Skin epidermis (tissue), 12 donors: ENCODE measurements around the gene NUDT3.
"Not testable (repeated sequence)": the region's sequence is repeated elsewhere in the genome, so short reads cannot be mapped to it uniquely, and the experiment has no call there.

Experiments used
- H3K27ac ChIP-seq, 21 experiments: fragments of 200-600 bp; sonication (generic) in 11 of 21; one replicate each; pipeline ENCODE4 v1.5.0; 2020; ENCODE audit warnings: mild to moderate bottlenecking in 3 of 21, inconsistent platforms in 2 of 21, moderate library complexity in 2 of 21
- H3K4me3 ChIP-seq, 7 experiments: fragments of 200-600 bp; sonication (generic) in 2 of 7; one replicate each; pipeline ENCODE4 v1.5.0; 2020; ENCODE audit warnings: inconsistent platforms in 2 of 7, mild to moderate bottlenecking in 2 of 7, moderate library complexity in 1 of 7

The NUDT3 gene

DNA sequence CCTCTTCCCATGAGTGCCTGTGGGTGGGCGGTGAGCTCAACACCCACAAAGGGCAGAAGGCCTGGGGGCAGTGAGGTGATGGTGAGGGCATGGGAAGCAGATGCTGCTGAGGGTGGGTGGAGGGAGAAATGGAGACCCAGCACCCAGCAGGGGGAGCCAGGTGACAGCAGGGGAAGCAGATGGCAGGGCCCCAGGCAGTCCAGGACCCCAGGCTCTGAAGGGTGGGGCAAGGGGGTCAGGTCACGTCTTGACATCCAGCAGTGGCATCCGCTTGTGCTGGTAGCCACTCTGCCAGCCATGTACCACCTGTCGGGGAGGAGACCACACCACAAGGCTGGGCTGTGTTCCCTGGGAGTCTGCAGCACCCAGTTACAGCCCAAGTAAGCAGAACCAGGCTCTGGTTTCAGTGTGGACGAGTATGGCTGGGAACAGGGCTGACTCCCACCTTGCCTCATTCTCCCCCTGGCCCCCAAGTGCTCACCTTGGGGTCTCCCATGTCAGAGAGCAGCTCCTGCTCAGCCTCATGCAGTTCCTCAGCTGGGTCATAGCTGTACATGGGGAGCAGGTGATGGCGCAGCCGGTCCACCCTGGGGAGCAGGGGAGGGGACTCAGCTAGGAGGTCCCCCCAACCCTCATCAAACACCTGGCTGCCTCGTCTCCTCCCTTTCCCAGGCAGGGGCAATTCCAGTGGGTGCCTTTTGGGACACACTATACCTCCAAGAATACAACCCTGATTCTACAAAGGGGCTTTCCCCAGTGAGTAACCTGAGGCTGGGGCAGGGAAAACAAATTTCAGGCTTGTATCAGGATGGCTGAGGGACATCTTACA, 145.7 kb downstream of the NUDT3 start:
- Histone ChIP-seq H3K4me3 (no peak overlapping the region), H3K27ac (peak overlapping the region in 10 of 21 experiments; percentile 12 to 96 (median 88))

DNA sequence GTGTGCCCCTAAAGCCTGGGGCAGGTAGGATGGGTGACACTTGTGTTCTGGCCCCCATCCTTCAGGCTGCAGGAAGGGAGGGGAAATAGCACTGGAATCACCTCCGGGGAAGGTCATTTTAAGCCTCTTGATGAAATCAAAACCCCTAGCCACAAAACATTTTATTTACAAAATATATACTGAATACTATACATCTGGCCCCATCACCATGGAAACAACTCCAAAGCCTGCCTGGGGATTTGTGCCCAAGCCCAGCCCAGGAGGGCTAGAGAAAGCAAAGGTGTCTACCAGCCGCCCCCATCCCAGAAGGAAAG, 146.3 kb downstream of the NUDT3 start:
- no peak overlapping the region for H3K4me3 ChIP-seq
- peak overlapping the region in 4 of 21 experiments; percentile 0 to 92 (median 8) for H3K27ac ChIP-seq

DNA sequence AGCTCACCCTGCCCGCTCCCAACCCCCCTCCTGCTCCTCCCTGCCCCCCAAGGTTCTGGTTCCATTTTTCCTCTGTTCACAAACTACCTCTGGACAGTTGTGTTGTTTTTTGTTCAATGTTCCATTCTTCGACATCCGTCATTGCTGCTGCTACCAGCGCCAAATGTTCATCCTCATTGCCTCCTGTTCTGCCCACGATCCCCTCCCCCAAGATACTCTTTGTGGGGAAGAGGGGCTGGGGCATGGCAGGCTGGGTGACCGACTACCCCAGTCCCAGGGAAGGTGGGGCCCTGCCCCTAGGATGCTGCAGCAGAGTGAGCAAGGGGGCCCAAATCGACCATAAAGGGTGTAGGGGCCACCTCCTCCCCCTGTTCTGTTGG, 146.7 kb downstream of the NUDT3 start:
- H3K27ac ChIP-seq: peak overlapping the region in 1 of 21 experiments; percentile 1
- not testable (repeated sequence) for H3K4me3 ChIP-seq

DNA sequence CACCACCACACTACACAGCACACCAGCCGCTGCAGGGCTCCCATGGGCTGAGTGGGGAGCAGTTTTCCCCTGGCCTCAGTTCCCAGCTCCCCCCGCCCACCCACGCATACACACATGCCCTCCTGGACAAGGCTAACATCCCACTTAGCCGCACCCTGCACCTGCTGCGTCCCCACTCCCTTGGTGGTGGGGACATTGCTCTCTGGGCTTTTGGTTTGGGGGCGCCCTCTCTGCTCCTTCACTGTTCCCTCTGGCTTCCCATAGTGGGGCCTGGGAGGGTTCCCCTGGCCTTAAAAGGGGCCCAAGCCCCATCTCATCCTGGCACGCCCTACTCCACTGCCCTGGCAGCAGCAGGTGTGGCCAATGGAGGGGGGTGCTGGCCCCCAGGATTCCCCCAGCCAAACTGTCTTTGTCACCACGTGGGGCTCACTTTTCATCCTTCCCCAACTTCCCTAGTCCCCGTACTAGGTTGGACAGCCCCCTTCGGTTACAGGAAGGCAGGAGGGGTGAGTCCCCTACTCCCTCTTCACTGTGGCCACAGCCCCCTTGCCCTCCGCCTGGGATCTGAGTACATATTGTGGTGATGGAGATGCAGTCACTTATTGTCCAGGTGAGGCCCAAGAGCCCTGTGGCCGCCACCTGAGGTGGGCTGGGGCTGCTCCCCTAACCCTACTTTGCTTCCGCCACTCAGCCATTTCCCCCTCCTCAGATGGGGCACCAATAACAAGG, 147.3 kb downstream of the NUDT3 start:
- peak overlapping the region in 7 of 21 experiments; percentile 13 to 76 (median 43) for H3K27ac ChIP-seq
- not testable (repeated sequence) for H3K4me3 ChIP-seq

DNA sequence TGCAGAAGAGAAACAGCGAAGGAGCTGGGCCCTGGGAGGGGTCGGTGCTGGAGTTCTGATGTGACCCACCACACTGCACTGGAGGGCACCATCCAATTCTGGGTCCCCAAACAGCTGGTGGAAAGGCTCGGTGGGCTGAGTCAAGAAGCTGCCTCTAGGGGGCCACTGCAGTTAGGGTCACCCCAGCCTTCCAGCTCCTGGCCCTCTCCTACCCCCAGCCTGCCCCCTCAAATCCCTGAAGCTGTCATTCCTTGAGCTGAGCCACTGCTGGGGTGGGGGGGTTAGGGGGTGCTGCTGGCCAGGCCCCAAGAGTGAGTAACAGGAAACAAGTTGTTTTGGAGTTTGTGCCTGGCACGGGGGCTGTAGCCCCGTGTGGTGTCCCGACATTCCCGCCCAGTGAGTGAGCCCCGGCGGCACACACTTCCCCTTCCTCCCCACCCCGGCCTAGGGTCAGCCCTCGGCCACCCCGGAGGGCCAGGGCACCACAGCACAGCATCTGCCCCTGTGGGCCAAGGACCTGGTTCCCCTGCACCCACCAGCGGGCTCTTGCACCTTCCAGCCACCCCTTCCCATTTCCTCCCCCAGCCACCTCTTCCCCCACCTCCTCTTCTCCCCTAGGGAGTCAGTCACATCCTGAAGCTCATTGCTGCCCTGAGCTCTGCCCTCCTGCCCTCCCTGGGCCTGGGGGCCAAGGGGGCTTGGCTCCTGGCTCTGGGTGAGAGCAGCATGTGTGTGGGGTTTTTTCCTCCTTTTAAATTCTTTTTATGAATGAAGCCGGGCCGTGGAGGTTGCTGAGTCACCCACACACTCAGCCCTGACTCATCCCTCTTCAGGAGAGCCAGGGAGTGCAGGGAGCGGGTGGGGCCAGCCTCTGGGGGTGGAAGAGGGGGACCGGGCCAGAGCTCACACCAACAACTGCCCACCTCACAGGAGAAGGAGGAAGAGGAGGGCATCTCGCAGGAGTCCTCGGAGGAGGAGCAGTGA, 148.3 kb downstream of the NUDT3 start:
- no peak overlapping the region for H3K4me3 ChIP-seq
- H3K27ac ChIP-seq: peak overlapping the region in 15 of 21 experiments; percentile 13 to 79 (median 54)

DNA sequence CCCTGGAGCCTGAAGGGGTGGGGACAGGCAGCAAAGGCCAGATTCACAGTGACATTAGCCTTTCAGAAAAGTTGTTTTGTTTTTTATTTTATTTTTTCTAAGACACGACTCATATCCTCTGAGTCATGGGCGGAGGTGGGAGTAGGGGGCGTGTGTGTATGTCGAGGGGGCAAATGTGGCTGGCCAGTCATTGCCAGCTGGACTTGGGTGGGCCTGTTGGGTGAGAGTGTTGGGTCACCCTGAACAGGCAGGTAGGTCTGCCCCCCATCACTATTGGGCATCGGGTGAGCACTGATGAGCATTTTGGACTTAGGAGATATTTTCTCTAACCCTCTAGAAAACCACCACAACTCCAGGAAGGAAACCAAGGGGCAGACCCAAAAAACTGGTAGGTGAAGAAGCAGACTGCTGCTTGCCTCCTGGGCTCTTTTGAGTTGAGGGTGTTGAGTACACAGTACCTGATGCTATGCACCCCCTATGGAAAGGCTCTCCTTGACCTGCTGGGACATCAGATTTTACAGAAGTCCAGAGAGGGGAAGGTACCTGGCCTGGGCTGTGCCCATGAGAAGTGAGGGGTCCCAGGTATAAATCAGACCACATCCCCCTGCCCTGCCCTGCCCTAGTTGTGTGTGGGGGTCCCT, 149.2 kb downstream of the NUDT3 start:
- Histone ChIP-seq H3K4me3 (no peak overlapping the region), H3K27ac (peak overlapping the region in 9 of 21 experiments; percentile 18 to 79 (median 43))

DNA sequence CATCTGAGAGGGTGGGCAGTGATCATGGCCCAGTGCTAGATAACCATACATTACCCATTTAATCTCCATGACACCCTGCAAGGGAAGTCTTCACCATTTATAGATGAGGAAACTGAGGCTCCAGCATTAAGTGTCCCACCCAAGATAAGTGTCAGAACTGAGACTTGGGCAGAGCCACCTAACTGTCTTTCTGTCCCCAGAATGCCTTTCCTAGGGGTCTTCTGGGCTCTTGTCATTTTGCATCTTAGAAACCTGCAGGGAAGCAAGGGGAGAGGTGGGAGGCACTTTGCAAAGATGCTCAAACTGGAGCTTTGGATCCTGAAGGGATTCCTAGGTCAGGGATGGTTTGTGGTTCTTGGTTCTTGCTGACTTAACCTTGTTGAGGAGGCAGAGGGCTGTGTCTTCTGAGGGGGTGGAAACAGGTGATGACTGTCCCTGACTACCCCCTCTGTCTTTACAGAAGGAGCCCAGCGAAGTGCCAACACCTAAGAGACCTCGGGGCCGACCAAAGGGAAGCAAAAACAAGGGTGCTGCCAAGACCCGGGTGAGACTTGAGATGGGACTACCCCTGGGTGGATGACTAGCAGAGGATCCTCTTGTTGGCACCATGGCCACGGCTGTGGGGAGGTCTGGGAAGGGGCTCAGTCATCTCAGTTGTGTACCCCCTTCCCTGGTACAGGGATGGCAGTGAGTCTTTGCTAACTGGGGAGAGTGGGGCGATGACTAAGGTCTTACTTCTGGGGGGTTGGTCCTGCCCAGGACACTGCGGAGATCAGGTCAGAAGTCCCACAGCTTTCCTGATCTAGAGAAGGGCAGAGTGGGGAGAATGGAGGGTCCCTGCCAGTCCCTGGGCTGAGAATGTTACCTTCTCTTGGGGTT, 150.0 kb downstream of the NUDT3 start:
- Histone ChIP-seq H3K27ac (peak overlapping the region in 4 of 21 experiments; percentile 18 to 43 (median 31)), H3K4me3 (no peak overlapping the region)

DNA sequence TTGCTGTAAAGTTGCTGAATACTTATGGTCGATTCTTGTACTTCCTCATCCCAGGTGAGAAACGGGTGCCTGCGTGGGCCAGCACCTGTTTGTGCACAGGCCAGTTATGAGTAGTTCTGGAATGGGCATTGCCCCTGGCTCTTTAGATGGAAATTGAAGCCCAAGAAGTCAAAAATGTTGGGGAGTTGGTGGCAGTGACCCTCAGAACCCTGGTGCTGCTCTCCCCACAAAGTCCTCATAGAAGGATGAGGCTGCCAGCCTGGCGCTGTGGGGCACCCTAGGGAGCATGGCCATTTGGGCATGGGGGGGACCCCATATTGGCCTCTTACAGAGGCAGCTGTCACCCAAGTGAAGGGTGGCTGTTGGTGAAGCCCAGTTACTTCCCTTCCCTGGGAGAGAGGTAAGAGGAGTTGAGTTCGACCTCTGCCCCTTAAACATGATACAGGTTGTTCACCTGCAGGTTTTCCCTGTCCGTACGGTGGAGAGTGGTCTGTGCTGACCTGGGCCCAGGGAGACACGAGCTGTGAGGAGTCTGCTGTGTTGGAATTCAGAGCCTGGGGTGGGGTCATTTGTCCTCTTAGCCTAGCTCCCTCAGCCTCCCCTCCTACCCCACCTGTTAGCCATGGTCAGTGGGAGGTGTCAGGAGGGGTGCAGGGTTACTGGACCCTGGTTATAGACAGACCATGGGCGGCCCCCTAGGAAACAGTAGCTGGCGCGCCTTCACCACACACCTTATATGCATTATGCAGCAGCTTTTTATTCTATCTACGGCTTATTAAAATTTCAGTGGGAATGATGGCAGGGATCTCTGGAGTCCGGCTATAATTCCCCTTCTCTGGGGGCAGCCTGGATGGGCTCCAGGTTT, 150.9 kb downstream of the NUDT3 start:
- Histone ChIP-seq H3K27ac (no peak overlapping the region), H3K4me3 (no peak overlapping the region)

DNA sequence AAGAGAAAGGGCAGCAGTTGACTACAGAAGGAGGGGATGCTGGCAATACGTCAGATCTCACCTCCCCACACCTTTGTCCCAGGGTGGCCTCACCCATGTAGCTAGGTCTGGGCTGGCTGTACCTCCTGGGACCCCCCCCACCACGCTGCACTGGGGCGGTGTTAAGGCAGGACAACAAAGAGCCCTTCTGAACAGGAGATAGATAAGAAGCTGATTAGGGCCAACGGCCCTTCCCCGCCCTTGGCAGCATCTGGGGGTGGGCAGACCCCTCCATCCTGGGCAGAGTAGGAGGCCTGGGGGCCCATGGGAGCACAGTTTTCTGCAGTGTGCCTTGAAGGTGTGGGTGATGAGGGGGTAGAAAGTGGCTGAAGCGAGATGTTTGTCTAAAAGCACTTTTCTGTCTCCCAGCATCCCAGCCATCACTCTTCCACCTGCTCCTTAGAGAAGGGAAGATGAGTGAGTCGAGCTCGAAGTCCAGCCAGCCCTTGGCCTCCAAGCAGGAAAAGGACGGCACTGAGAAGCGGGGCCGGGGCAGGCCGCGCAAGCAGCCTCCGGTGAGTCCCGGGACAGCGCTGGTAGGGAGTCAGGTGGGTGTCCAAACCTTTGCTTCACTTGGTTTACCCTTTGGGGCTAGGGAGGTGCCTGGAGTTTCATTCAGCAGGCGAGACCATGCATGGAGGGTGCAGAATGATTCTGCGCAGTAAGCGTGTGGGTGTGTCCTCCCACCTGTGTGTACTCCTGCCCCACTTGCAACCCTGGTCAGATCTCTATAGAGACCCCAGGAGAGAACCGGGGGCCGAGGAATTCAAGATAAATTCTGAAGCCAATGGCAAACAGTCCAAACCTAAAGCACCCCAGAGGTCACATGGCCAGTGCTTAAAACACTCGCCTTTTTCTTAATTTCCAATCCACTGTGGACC, 151.9 kb downstream of the NUDT3 start:
- H3K4me3 ChIP-seq: no peak overlapping the region
- H3K27ac ChIP-seq: no peak overlapping the region

DNA sequence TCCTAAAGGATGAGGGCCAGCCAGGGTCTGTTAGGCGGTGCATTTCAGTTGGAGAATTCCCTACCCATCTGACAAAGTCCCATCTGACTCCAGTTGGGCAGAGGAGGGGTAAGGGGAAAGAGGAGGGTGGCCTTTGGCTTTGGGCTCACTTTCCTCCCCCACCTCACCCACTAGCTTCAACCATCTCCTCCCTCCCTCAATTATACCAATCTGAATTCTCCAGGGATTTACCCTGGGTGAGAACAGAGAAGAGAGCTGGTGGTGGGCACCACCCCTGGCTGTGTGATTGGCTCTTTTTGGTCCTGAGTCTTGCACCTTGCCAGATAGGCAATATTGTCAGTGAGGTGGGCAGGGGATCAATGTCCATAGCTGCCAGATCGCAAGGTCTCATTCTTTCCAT, 152.6 kb downstream of the NUDT3 start:
- no peak overlapping the region for H3K4me3 ChIP-seq
- no peak overlapping the region for H3K27ac ChIP-seq

DNA sequence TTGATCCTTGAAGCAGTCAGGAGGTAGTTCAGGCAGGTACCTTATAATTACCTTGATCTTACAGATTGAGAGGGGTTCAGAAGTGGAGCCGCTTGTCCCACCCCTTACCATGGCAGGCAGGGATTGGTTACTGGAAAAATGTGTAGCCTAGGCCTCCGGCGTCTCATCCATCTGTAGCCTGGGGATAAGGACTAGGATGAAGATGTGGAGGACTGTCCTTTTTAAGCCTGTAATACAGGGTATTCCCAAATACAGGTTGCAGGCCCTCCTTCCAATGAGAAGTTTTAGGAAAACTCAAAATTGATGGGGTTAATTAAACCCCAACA, 153.0 kb downstream of the NUDT3 start:
- Histone ChIP-seq H3K4me3 (no peak overlapping the region), H3K27ac (peak overlapping the region in 1 of 21 experiments; percentile 93)

DNA sequence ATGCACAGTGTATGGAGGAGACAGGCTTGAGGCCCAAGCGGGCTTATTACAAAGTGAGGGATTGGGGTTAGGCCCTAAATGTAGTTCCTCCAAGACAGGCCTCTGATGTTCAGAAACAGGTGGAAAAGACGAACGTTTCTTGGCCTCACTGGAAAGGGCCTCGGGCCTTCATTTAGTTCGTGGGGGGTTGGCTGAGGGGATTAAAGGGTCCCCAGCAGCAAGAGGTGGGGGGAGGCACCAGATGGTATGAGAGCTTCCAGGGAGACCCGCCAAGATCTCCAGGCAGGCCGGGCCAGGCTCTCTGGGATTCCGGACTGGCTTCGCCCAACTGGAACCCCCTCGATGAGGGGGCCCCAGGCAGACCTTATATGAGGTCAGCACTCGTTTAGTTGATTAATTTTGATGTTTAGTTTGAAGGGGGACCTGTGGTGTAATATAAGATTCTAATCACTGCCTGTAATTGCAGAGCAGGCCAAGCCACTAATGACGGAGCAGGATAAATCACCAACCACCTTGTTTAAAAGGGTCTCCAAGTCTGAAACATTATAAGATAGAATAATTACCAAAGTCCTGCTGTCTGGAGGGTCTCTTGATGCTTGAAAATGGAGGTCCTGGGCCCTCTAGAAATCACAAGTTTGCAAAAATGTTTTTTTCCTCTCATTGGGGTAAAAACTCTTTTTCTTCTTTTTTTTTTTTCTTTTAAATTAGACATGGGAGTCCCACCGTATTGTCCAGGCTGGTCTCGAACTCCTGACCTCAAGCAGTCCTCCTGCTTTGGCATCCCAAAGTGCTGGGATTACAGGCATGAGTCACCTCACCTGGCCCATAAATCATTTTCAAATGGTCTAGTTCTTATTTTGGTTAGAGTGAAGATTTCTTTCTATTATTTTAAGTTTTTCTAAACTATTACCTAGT, 153.6 kb downstream of the NUDT3 start:
- H3K27ac ChIP-seq: peak overlapping the region in 15 of 21 experiments; percentile 80 to 95 (median 92)

DNA sequence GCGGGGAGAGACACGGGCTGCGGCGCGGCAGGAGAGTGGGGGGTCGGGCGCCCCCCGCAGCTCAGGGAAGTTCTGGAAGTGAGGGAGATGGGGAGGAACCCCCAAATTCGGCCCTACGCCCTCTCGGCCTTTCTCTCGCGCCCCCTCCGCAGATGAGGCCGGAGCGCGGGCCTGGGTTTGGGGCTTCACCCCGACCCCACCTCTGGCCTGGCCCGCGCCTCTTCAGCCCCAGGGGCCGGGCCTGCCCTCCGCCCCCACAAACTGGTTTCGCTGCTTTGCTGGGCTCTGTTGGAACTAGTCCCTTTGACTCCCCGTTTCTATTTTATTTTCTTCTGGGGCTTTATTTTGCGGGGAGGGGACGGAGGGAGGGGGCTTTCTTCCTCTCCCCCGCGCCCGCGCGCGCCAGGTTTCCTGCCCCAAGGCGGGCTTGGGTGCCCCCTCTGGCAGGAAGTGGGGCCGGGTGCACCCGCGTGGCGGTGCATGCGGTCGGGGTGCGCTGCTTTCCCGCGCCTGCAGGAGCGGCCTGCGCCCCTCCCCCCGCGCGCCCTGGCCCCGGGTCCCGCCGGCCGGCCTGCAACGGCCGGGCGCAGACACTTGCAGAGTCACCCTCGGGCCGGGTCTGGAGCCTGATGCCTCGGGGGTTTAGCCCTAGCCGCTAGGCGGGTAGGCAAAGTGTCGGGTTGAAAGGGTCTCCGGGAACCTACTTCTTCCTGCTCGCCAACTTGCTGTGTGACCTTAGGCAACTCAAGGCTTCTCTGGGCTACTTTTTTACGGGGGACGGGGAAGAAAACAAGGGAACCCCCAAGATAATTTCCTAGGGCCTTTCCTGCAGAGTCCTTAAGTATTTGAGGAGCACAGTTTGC, 154.5 kb downstream of the NUDT3 start:
- peak overlapping the region; percentile 64 to 78 (median 72) for H3K4me3 ChIP-seq
- peak overlapping the region; percentile 69 to 95 (median 88) for H3K27ac ChIP-seq

More for the DNA sequence above, 153.6 kb downstream of the NUDT3 start:
- peak overlapping the region; percentile 64 to 78 (median 72) for H3K4me3 ChIP-seq

DNA sequence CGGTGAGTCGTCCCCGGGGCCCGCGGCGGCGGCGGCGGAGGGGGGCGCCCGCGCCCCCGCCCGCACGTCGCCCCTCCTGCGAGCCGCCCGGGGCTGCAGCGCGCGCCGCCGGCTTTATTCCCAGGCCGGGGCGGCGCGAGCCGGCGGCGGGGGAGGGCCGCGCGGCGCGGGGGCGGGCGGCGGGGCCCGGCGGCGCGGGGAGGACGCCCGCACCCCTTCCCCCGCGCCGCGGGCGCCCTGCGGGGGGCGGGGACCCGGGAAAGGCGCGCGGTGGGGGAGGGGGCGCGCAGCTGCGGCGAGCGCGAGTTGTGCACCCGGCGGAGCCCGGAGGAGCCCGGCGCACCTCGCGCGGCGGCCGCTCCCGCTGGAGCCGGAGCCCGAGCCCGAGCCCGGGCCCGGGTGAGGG, 155.2 kb downstream of the NUDT3 start:
- Histone ChIP-seq H3K4me3 (peak overlapping the region; percentile 64 to 81 (median 72)), H3K27ac (peak overlapping the region; percentile 72 to 95 (median 90))
